ENCODE results near the gene JAZF1. TPM values are rescaled to one million over a fixed set of nuclear protein-coding genes. Genes with fewer than 3 reads are reported as not detected.

The JAZF1 gene
- total and polyA plus RNA-seq, 2 of the 8 experiments (the other 6 are each of a cell fraction or from before 2014, with no cell fraction given): 2.6 to 21.8 TPM

GRCh38 chr7:27971171-27971812 is 209.3 kb downstream of the JAZF1 start:
- Histone ChIP-seq H3K27ac (ENCODE audit: low read depth, low read length) (no peak overlapping the region), H4K5ac (ENCODE audit: insufficient read length, low read depth, low read length) (no peak overlapping the region), H3K79me1 (ENCODE audit: low read depth, low read length) (no peaks in the 10 kb centered on the region), H4K91ac (replicated peaks; ENCODE audit: insufficient read length, low read length) (no peak overlapping the region), H3K4me2 (ENCODE audit: insufficient read depth in 1 of 2, low read depth in 2 of 2, low read length in 2 of 2) (no peak overlapping the region), H3K18ac (ENCODE audit: extremely low read depth, low read length) (no peak overlapping the region), H3K14ac (ENCODE audit: insufficient read length) (no peak overlapping the region), H2BK12ac (ENCODE audit: low read depth, low read length) (no peak overlapping the region), H3K9me3 (ENCODE audit: insufficient read depth in 2 of 2, low read depth in 1 of 2, low read length in 1 of 2) (no peaks in the 10 kb centered on the region), H3K27me3 (replicated peaks in 1 of 4; ENCODE audit: control insufficient read depth in 3 of 4, extremely low read depth in 1 of 4, insufficient read depth in 3 of 4, low read length in 3 of 4) (no peaks in the 10 kb centered on the region), H2BK120ac (replicated peaks; ENCODE audit: low read depth, low read length) (no peak overlapping the region), H3K56ac (replicated peaks; ENCODE audit: insufficient read length, low read depth, low read length) (no peak overlapping the region), H4K20me1 (replicated peaks in 1 of 2; ENCODE audit: control insufficient read depth in 1 of 2, insufficient read depth in 2 of 2, low read length in 2 of 2) (no peaks in the 10 kb centered on the region), H3K23me2 (ENCODE audit: low read depth, low read length) (no peaks in the 10 kb centered on the region), H2AK5ac (ENCODE audit: low read depth, low read length) (no peak overlapping the region), H3K4me3 (ENCODE audit: extremely low read depth in 1 of 4, insufficient read depth in 2 of 4, low read depth in 3 of 4, low read length in 4 of 4) (no peak overlapping the region), H3K4ac (replicated peaks; ENCODE audit: insufficient read length, low read depth, low read length) (no peak overlapping the region), H3K23ac (ENCODE audit: insufficient read length) (no peak overlapping the region), H3K4me1 (replicated peaks in 1 of 4; ENCODE audit: control insufficient read depth in 3 of 4, insufficient read depth in 4 of 4, low read length in 3 of 4) (no peaks in the 10 kb centered on the region), H3K36me3 (ENCODE audit: control insufficient read depth in 2 of 4, insufficient read depth in 4 of 4, low read length in 3 of 4) (no peaks in the 10 kb centered on the region), H2BK15ac (ENCODE audit: low read length) (no peak overlapping the region), H3K79me2 (ENCODE audit: control insufficient read depth in 1 of 2, insufficient read depth in 2 of 2, low read length in 2 of 2) (no peaks in the 10 kb centered on the region), H2BK5ac (ENCODE audit: low read depth, low read length) (no peak overlapping the region), H3K9ac (replicated peaks in 1 of 4; ENCODE audit: extremely low read depth in 1 of 4, low read depth in 3 of 4, low read length in 3 of 4) (no peak overlapping the region), H2AFZ (ENCODE audit: low read length) (no peak overlapping the region), H2BK20ac (ENCODE audit: low read length) (no peak overlapping the region), H4K8ac (ENCODE audit: extremely low read depth, insufficient read depth, low read length) (no peak overlapping the region)
- 92% methylated on average over 12 of the region's 12 CpGs; no CpG with 5 or more reads in 1 of the 2 experiments for WGBS, 2 experiments (ENCODE audit: extremely low coverage in 1 of 2, insufficient coverage in 1 of 2, insufficient read length in 1 of 2, insufficient replicate concordance in 2 of 2, low coverage in 1 of 2, low lambda C conversion rate in 2 of 2, missing lambda C conversion rate in 1 of 2)
- POLR2A ChIA-PET (ENCODE audit: partially characterized antibody): no interaction called here
- CTCF ChIA-PET (ENCODE audit: partially characterized antibody): interaction anchor here (1.1 to 2.3 kb wide), 3 partner anchors 38 to 50 kb away, joined by 3 to 5 read pairs (median 3); no protein-coding TSS in a partner anchor
- DNase-seq (ENCODE audit: low read depth in 1 of 2, low spot score in 2 of 2) (no peak), FAIRE-seq (no peak)
- no peak for TF ChIP-seq NANOG (IDR thresholded peaks at IDR 0.05; ENCODE audit: insufficient read depth, low read depth, low read length, poor library complexity, severe bottlenecking)
- TF ChIP-seq E2F6 (IDR thresholded peaks at IDR 0.05): no peak
- TF ChIP-seq MAFK (IDR thresholded peaks at IDR 0.05; ENCODE audit: low read depth, low read length): no peak
- TF ChIP-seq KDM4A (IDR thresholded peaks at IDR 0.05; ENCODE audit: low read depth, low read length, severe bottlenecking): no peak
- TF ChIP-seq PHF8 (conservative IDR thresholded peaks at IDR 0.05; ENCODE audit: low read depth, low read length): no peak
- TF ChIP-seq RAD21 (IDR thresholded peaks at IDR 0.05 in 1 of 2, conservative IDR thresholded peaks at IDR 0.05 in 1 of 2; ENCODE audit: low read depth in 2 of 2, low read length in 2 of 2): no peak
- no peak for TF ChIP-seq KDM5A (IDR thresholded peaks at IDR 0.05; ENCODE audit: low read length)
- TF ChIP-seq FOSL1 (IDR thresholded peaks at IDR 0.05; ENCODE audit: insufficient read depth, low read depth, low read length): no peak
- TF ChIP-seq RBBP5 (IDR thresholded peaks at IDR 0.05; ENCODE audit: borderline replicate concordance, low read depth, low read length): no peak
- no peak for TF ChIP-seq YY1 (IDR thresholded peaks at IDR 0.05; ENCODE audit: low read depth, low read length)
- no peak for TF ChIP-seq CEBPB (IDR thresholded peaks at IDR 0.05; ENCODE audit: low read depth, low read length)
- TF ChIP-seq NRF1 (IDR thresholded peaks at IDR 0.05; ENCODE audit: low read depth, low read length): no peak

Measured in H1 (cell line).